GM12878 (cell line): ENCODE results near the gene SLC2A8. TPM values are rescaled to one million over a fixed set of nuclear protein-coding genes. Genes with fewer than 3 reads are reported as not detected.

Source experiments
- ATAC-seq: fragments of 200-7000 bp; cut with Tn5 transposase; 3 replicates; pipeline ENCODE4 v1.9.1; 2020; ENCODE audit warnings: mild to moderate bottlenecking, moderate library complexity
- BruUV-seq: library from RNA; stranded (reverse); fragments of 400-500 nt; replicated peaks from 2 replicates; lab custom pipeline; 2021; lab: Mats Ljungman, UMichigan
- CTCF ChIA-PET: fragments of 300-600 bp; sonication (Branson Sonifier 250); formaldehyde crosslinking; extraction: SDS; loops from one replicate; lab custom pipeline; 2021; ENCODE audit warnings: inconsistent platforms; lab: Yijun Ruan, JAX
- POLR2A ChIA-PET: fragments of 350-600 bp; formaldehyde crosslinking; extraction: SDS; loops from one replicate; lab custom pipeline; 2021; ENCODE audit warnings: inconsistent platforms; lab: Charles Lee
- RAD21 ChIA-PET: fragments of 300-600 bp; sonication (Branson Sonifier 250); formaldehyde crosslinking; loops from one replicate; lab custom pipeline; 2023; ENCODE audit warnings: antibody characterized with exemption; ENCODE audit not compliant: unreplicated experiment; lab: Charles Lee
- SMC1A ChIA-PET: fragments of 300-600 bp; sonication (Branson Sonifier 250); formaldehyde crosslinking; loops from one replicate; lab custom pipeline; 2023; ENCODE audit not compliant: unreplicated experiment, uncharacterized antibody; lab: Charles Lee
- DNase-seq: peaks from one replicate; pipeline ENCODE4 v3.0.0-alpha.2; 2011; ENCODE audit warnings: low read depth, low spot score
- FAIRE-seq: peaks from 3 replicates; lab custom pipeline; 2011; peaks lifted over from hg19 to GRCh38; lab: Jason Lieb, UNC
- H2AFZ ChIP-seq: 2 replicates; pipeline ENCODE4 v1.6.0; 2011; ENCODE audit warnings: low read depth, low read length, control low read depth; ENCODE audit not compliant: control insufficient read depth
- H3K27ac ChIP-seq: 2 replicates; pipeline ENCODE4 v1.5.1; 2011; ENCODE audit warnings: control low read depth; ENCODE audit not compliant: control insufficient read depth, insufficient read depth
- H3K27me3 ChIP-seq, 2 experiments: replicated peaks in 1 of 2; 2 replicates each; pipeline versions ENCODE4 v1.6.0 to v1.6.1; 2011; ENCODE audit warnings: low read length in 1 of 2; ENCODE audit not compliant: control insufficient read depth in 2 of 2, insufficient read depth in 2 of 2
- H3K36me3 ChIP-seq, 2 experiments: 2 replicates each; pipeline ENCODE4 v1.5.1; 2011; ENCODE audit warnings: low read length in 1 of 2; ENCODE audit not compliant: control insufficient read depth in 2 of 2, insufficient read depth in 2 of 2
- H3K4me1 ChIP-seq: 2 replicates; pipeline ENCODE4 v1.6.1; 2011; ENCODE audit warnings: mild to moderate bottlenecking, low read length, moderate library complexity, mixed read lengths; ENCODE audit not compliant: control insufficient read depth, insufficient read depth
- H3K4me2 ChIP-seq: 2 replicates; pipeline ENCODE4 v1.6.0; 2011; ENCODE audit warnings: control low read depth; ENCODE audit not compliant: control insufficient read depth, insufficient read depth
- H3K4me3 ChIP-seq: fragments of 200-600 bp; sonication (generic); 2 replicates; pipeline ENCODE4 v1.5.1; 2016
- H3K79me2 ChIP-seq: 2 replicates; pipeline ENCODE4 v1.6.0; 2011; ENCODE audit warnings: low read length; ENCODE audit not compliant: control insufficient read depth, insufficient read depth
- H3K9ac ChIP-seq: 2 replicates; pipeline ENCODE4 v1.8.0; 2011; ENCODE audit warnings: low read length, control low read depth, mixed read lengths; ENCODE audit not compliant: control insufficient read depth, insufficient read depth
- H3K9me3 ChIP-seq: replicated peaks from 3 replicates; pipeline ENCODE4 v1.5.1; 2011; ENCODE audit warnings: mild to moderate bottlenecking, low read length; ENCODE audit not compliant: control insufficient read depth, insufficient read depth
- H4K20me1 ChIP-seq: 2 replicates; pipeline ENCODE4 v1.6.0; 2011; ENCODE audit not compliant: control insufficient read depth, insufficient read depth
- ASH2L ChIP-seq: fragments of 300-600, 200-600 bp; sonication (generic); IDR thresholded peaks from 2 replicates; pipeline ENCODE4 v1.6.1; 2017; ENCODE audit warnings: low read depth, mild to moderate bottlenecking, borderline replicate concordance
- BRCA1 ChIP-seq: IDR thresholded peaks from 2 replicates; pipeline ENCODE4 v1.6.1; 2011; ENCODE audit warnings: low read depth, low read length, improper control_type of control experiment
- FOXK2 ChIP-seq: fragments of 450-650 bp; IDR thresholded peaks from 2 replicates; pipeline ENCODE4 v1.6.1; 2017; ENCODE audit warnings: mild to moderate bottlenecking, moderate library complexity
- KDM1A ChIP-seq: fragments of 200-600 bp; sonication (generic); IDR thresholded peaks from 2 replicates; pipeline ENCODE4 v1.6.1; 2016; ENCODE audit warnings: borderline replicate concordance
- NR2C1 ChIP-seq: fragments of 450-650 bp; IDR thresholded peaks from 2 replicates; pipeline ENCODE4 v1.6.1; 2017; ENCODE audit warnings: antibody characterized with exemption, mild to moderate bottlenecking, moderate library complexity
- NR2C2 ChIP-seq: IDR thresholded peaks from 2 replicates; pipeline ENCODE4 v1.6.1; 2011; ENCODE audit warnings: borderline replicate concordance, low read depth; ENCODE audit not compliant: control insufficient read depth, insufficient read length
- PAX8 ChIP-seq: fragments of 450-650 bp; IDR thresholded peaks from 2 replicates; pipeline ENCODE4 v1.6.1; 2017; ENCODE audit warnings: mild to moderate bottlenecking, moderate library complexity
- STAT3 ChIP-seq: IDR thresholded peaks from 2 replicates; pipeline ENCODE4 v1.6.1; 2011; ENCODE audit warnings: low read depth, low read length, improper control_type of control experiment
- ZBTB11 ChIP-seq: fragments of 450-650 bp; formaldehyde crosslinking; IDR thresholded peaks from 2 replicates; pipeline ENCODE4 v1.5.0; 2022; ENCODE audit warnings: mild to moderate bottlenecking, missing genetic modification characterization
- ZNF217 ChIP-seq: fragments of 450-650 bp; IDR thresholded peaks from 2 replicates; pipeline ENCODE4 v1.6.1; 2017; ENCODE audit warnings: antibody characterized with exemption, mild to moderate bottlenecking
- WGBS: methylation state at CpG from one replicate; pipeline ENCODE4 v1.1.6; 2016; ENCODE audit warnings: low lambda C conversion rate; ENCODE audit not compliant: insufficient replicate concordance, insufficient coverage; ENCODE audit errors: missing lambda C conversion rate; 5-methylcytosine and 5-hydroxymethylcytosine counted together
- in situ Hi-C: fragments of 300-500 bp; cut with MboI; formaldehyde crosslinking; loops from 9 replicates; pipeline ENCODE4 v1.14.3; 2018; ENCODE audit warnings: mixed read lengths
- intact Hi-C: fragments of 100-400 bp; cut with micrococcal nuclease; formaldehyde crosslinking; loops from one replicate; pipeline ENCODE4 v1.14.2; 2022; ENCODE audit not compliant: unreplicated experiment
- polyA plus RNA-seq, 11 experiments: library from polyadenylated mRNA; depleted of rRNA in 4 of 11; unstranded in 6 of 11; stranded (reverse) in 5 of 11; fragments of >200 nt; fragmentation: Nextera tagmentation in 4 of 11; fragmentation: Illumina TruSeq in 1 of 11; extraction: Ambion mirVana in 4 of 11; extraction: Trizol in 1 of 11; gene quantifications; 1 replicate in 1 of 11; 2 replicates in 10 of 11; pipeline versions ENCODE4 v1.2.1 to v1.2.3, GENCODE V29; 2011 to 2016; ENCODE audit warnings: inconsistent platforms in 2 of 11, missing spikeins in 2 of 11, low read depth in 1 of 11
- total RNA-seq, 4 experiments: library from RNA; depleted of rRNA in 3 of 4; stranded (reverse); fragments of >200 nt in 3 of 4; fragmentation: Illumina TruSeq in 1 of 4; extraction: Trizol in 1 of 4; gene quantifications; 2 replicates each; pipeline versions ENCODE4 v1.2.1 to v1.2.3, GENCODE V29; 2013 to 2021

Gene SLC2A8
- total and polyA plus RNA-seq, 10 of the 15 experiments (the other 5 are each of a cell fraction or from before 2014, with no cell fraction given): 0.31 to 22.7 (median 10.0) TPM

- no TSS peak for BruUV-seq
- CTCF ChIA-PET: interaction anchor here (1.0 to 3.6 kb wide), 5 partner anchors 52 to 187 kb away, joined by 3 to 25 read pairs (median 7); partner anchors contain the start of genes LRSAM1 and RPL12
- TF ChIP-seq KDM1A (no peak), ZNF217 (no peak), ZBTB11 (no peak), NR2C1 (no peak), ASH2L (no peak), STAT3 (no peak), PAX8 (no peak), FOXK2 (no peak), NR2C2 (no peak), BRCA1 (no peak)
- SMC1A ChIA-PET: interaction anchor here (0.7 to 1.7 kb wide), 4 partner anchors 11 to 185 kb away, joined by 3 to 6 read pairs (median 4); no protein-coding TSS in a partner anchor
- H3K4me1 ChIP-seq: peaks cover 9% of the 10 kb centered on the region
- H3K36me3 ChIP-seq: peaks cover 0 to 3% of the 10 kb centered on the region in 2 experiments; a peak in 2 of 4 replicates
- H3K4me3 ChIP-seq: no peak overlapping the region
- H3K4me2 ChIP-seq: no peak overlapping the region
- FAIRE-seq: no peak
- H2AFZ ChIP-seq: no peak overlapping the region
- no peak for ATAC-seq
- H3K27ac ChIP-seq: no peak overlapping the region
- DNase-seq: no peak
- no peaks in the 10 kb centered on the region for H3K9me3 ChIP-seq
- H3K27me3 ChIP-seq: no peaks in the 10 kb centered on the region
- POLR2A ChIA-PET: no interaction called here
- no peak overlapping the region for H3K9ac ChIP-seq
- in situ Hi-C loops (loop anchor here (5.0 kb wide), 1 partner anchor 183 kb away; no protein-coding TSS in a partner anchor), intact Hi-C loops (loop anchor here (5.0 kb wide), 2 partner anchors 88 to 458 kb away; no protein-coding TSS in a partner anchor)
- no peaks in the 10 kb centered on the region for H4K20me1 ChIP-seq
- RAD21 ChIA-PET: interaction anchor here (1.2 to 1.3 kb wide), 2 partner anchors 52 to 185 kb away, joined by 3 to 4 read pairs; partner anchors contain the start of genes LRSAM1 and RPL12
- H3K79me2 ChIP-seq: peaks cover 9% of the 10 kb centered on the region
- WGBS: 92% methylated on average over 12 of the region's 14 CpGs
These were observed 2.8 kb downstream of the SLC2A8 start for GRCh38 chr9:127399736-127400269.
